ENCODE measurements around the gene MPRIP. TPM values are rescaled to one million over a fixed set of nuclear protein-coding genes. Genes with fewer than 3 reads are reported as not detected.
A peak's percentile ranks its signal among the peaks of the same experiment; 100 is the strongest.

Gene MPRIP
- total RNA-seq, 1 experiment from 2014 or later: 258 TPM

DNA sequence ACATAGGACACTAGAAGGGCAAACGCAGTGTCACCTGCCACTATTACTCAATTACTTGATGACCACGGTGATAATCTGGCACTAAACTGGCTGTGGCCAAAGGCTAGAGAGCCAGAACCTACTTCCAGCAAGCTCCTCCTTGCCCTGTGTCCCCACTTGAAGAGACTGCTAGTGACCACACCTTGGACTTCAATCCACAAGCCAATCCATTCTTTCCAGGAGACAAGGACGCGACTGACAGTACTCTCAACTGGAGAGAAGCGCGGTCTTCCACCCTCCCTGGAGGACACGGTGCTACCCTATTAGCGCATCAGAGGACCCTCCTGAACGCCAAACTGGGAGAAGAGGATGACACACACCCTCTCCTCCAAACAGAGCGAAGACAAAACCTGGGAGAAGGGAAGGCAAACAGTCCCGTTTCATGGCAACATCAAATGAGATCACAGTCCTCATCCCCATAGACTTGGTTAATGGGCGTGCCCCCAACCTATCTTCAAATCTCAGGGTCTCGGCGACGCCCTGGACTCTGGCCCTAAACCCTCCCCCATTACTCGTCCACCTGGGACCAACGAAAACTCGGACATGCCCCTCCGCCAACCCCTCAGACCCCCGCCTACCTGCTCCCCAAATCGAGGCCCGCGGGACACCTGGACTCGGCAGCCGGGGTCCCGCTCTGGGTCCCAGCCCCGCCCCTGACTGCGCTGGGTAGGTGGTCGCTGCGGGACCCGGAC, 194.2 kb downstream of the MPRIP start:
- TSS peak; percentile 82 for BruUV-seq (replicated peaks)
- CTCF ChIA-PET: interaction anchor here (1.0 kb wide), 1 partner anchor 33 kb away, joined by 3 read pairs; no protein-coding TSS in a partner anchor

More for the DNA sequence above, 194.2 kb downstream of the MPRIP start:
- Histone ChIP-seq H3K27me3 (ENCODE audit: insufficient read depth, low read length) (no peaks in the 10 kb centered on the region), H3K9me3 (ENCODE audit: control insufficient read depth in 1 of 2, insufficient read depth in 1 of 2, low read depth in 1 of 2, low read length in 2 of 2) (no peaks in the 10 kb centered on the region), H3K36me3 (ENCODE audit: control insufficient read depth in 1 of 2, insufficient read depth in 2 of 2, low read length in 2 of 2) (0 out of 4 replicates have a peak, but pooled peaks cover 0 to under 1% of the 10 kb centered on the region in 2 experiments), H3K4me1 (ENCODE audit: control insufficient read depth in 1 of 2, insufficient read depth in 2 of 2, low read length in 2 of 2) (peaks cover 8 to 21% of the 10 kb centered on the region in 2 experiments), H3K9me2 (ENCODE audit: insufficient read depth) (no peaks in the 10 kb centered on the region), H3K4me2 (ENCODE audit: low read length) (peak overlapping the region; percentile 100), H3K27ac (ENCODE audit: low read depth, low read length) (peak overlapping the region; percentile 89; the same call in 1 of the 2 replicates), H2AFZ (ENCODE audit: low read depth, low read length, poor library complexity, severe bottlenecking) (no peak overlapping the region), H3K4me3 (replicated peaks in 1 of 2; ENCODE audit: low read depth in 1 of 2, low read length in 2 of 2) (peak overlapping the region; percentile 95 to 96), H4K20me1 (ENCODE audit: insufficient read depth) (no peaks in the 10 kb centered on the region), H3K79me2 (ENCODE audit: insufficient read depth, low read length) (peaks cover 28% of the 10 kb centered on the region), H3K9ac (ENCODE audit: low read length) (peak overlapping the region; percentile 92)
- no peak for TF ChIP-seq RAD21 (IDR thresholded peaks at IDR 0.05; ENCODE audit: low read depth)
- TF ChIP-seq, protein P1, sequence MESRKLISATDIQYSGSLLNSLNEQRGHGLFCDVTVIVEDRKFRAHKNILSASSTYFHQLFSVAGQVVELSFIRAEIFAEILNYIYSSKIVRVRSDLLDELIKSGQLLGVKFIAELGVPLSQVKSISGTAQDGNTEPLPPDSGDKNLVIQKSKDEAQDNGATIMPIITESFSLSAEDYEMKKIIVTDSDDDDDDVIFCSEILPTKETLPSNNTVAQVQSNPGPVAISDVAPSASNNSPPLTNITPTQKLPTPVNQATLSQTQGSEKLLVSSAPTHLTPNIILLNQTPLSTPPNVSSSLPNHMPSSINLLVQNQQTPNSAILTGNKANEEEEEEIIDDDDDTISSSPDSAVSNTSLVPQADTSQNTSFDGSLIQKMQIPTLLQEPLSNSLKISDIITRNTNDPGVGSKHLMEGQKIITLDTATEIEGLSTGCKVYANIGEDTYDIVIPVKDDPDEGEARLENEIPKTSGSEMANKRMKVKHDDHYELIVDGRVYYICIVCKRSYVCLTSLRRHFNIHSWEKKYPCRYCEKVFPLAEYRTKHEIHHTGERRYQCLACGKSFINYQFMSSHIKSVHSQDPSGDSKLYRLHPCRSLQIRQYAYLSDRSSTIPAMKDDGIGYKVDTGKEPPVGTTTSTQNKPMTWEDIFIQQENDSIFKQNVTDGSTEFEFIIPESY (IDR thresholded peaks at IDR 0.05; ENCODE audit: extremely low read depth, insufficient replicate concordance, low read length): no peak
- TF ChIP-seq EZH2 (IDR thresholded peaks at IDR 0.05): no peak
- no peak for TF ChIP-seq ELF1 (IDR thresholded peaks at IDR 0.05; ENCODE audit: borderline replicate concordance, low read depth)
- TF ChIP-seq EGR1 (IDR thresholded peaks at IDR 0.05; ENCODE audit: low read depth): no peak
- TF ChIP-seq EZH2phosphoT487 (IDR thresholded peaks at IDR 0.05; ENCODE audit: borderline replicate concordance): no peak
- no peak for TF ChIP-seq CBX3 (IDR thresholded peaks at IDR 0.05; ENCODE audit: low read depth)
- TF ChIP-seq, protein P2, sequence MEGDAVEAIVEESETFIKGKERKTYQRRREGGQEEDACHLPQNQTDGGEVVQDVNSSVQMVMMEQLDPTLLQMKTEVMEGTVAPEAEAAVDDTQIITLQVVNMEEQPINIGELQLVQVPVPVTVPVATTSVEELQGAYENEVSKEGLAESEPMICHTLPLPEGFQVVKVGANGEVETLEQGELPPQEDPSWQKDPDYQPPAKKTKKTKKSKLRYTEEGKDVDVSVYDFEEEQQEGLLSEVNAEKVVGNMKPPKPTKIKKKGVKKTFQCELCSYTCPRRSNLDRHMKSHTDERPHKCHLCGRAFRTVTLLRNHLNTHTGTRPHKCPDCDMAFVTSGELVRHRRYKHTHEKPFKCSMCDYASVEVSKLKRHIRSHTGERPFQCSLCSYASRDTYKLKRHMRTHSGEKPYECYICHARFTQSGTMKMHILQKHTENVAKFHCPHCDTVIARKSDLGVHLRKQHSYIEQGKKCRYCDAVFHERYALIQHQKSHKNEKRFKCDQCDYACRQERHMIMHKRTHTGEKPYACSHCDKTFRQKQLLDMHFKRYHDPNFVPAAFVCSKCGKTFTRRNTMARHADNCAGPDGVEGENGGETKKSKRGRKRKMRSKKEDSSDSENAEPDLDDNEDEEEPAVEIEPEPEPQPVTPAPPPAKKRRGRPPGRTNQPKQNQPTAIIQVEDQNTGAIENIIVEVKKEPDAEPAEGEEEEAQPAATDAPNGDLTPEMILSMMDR (IDR thresholded peaks at IDR 0.05 in 2 of 3, conservative IDR thresholded peaks at IDR 0.05 in 1 of 3; ENCODE audit: borderline replicate concordance in 1 of 3, insufficient read depth in 1 of 3, low read depth in 2 of 3, low read length in 2 of 3): no peak
- no peak for TF ChIP-seq YY1 (IDR thresholded peaks at IDR 0.05; ENCODE audit: extremely low read depth, insufficient replicate concordance, low read depth, low read length)
- intact Hi-C loops (cut with micrococcal nuclease): no loop called here
- ChIA-PET POLR2A (no interaction called here), RAD21 (ENCODE audit: low non-redundant PET in 1 of 2, low total read pairs in 2 of 2, uncharacterized antibody in 2 of 2, unreplicated experiment in 2 of 2) (no interaction called here)
- ATAC-seq (peak; percentile 29), DNase-seq (ENCODE audit: low read depth, low spot score) (no peak)
